AG10803 (cell line): ENCODE data around the gene HMHB1.

Experiments used
- DNase-seq: peaks from one replicate; pipeline ENCODE4 v3.0.0; 2010; ENCODE audit warnings: low read depth
- H3K4me3 ChIP-seq: 2 replicates; pipeline ENCODE4 v1.5.1; 2011; ENCODE audit warnings: mild to moderate bottlenecking, low read length, control low read depth
- TF ChIP-seq, protein P1 (sequence below): conservative IDR thresholded peaks from 2 replicates; pipeline ENCODE4 v1.5.1; 2011; ENCODE audit warnings: mild to moderate bottlenecking, low read length, control low read depth, inconsistent platforms

Gene HMHB1

DNA sequence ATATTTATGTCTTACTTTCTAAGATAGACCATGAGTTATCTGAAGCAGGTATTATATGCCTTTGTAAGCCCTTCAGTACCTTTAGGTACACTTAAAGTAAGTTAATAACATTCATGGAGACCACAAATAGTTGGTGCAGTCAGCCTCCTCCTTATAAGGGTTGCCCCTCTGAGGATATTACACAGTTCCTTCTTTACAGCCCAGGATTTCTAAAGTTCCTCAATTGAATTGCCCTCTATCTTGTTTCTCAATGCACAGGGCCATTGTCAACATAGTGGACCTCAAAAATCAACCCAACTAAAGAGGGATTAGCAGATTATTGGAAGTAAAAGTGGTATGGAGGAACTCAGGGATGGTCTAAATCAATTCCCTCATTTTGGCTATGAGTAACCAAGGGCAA lies 50.3 kb downstream of the HMHB1 start:
- DNase-seq = no peak
- no peak overlapping the region for H3K4me3 ChIP-seq
- TF ChIP-seq, protein P1, sequence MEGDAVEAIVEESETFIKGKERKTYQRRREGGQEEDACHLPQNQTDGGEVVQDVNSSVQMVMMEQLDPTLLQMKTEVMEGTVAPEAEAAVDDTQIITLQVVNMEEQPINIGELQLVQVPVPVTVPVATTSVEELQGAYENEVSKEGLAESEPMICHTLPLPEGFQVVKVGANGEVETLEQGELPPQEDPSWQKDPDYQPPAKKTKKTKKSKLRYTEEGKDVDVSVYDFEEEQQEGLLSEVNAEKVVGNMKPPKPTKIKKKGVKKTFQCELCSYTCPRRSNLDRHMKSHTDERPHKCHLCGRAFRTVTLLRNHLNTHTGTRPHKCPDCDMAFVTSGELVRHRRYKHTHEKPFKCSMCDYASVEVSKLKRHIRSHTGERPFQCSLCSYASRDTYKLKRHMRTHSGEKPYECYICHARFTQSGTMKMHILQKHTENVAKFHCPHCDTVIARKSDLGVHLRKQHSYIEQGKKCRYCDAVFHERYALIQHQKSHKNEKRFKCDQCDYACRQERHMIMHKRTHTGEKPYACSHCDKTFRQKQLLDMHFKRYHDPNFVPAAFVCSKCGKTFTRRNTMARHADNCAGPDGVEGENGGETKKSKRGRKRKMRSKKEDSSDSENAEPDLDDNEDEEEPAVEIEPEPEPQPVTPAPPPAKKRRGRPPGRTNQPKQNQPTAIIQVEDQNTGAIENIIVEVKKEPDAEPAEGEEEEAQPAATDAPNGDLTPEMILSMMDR = no peak

DNA sequence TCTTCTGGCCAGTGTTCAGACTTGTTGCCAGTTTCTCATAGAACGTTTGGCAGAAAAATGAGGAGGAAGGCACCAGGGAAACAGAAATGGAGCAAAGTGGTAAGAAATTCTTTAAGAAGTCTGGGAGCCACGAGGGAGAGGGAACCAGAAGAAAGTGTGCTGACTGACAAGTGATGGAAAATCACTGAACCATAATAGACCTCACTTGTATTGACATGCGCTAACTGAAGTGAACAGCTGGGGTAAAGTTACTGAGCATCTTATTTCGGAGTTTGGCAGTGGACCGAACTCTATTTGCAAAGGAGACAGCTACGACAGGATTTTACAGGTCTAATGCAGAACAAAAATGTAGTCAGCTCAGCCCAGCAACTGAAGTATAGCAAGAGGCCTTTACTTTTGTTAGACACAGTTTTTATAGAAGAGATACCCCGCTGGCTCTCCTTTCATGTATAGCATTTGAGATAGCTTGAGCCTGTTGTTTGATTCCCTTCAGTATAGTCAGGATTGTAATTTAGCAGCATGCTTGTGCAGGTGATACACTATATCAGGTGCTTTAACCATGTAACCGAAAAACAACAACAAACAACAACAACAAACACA lies 53.6 kb downstream of the HMHB1 start:
- no peak overlapping the region for H3K4me3 ChIP-seq
- no peak for DNase-seq
- TF ChIP-seq, protein P1 = no peak
